GM21619 (cell line): ENCODE data around the gene MAP3K20.
"Not testable (repeated sequence)": the region's sequence is repeated elsewhere in the genome, so short reads cannot be mapped to it uniquely, and the experiment has no call there.

Experiments used
- ATAC-seq: cut with Tn5 transposase; IDR thresholded peaks from one replicate; pipeline ENCODE4 v1.9.1; 2021; ENCODE audit not compliant: unreplicated experiment

MAP3K20 gene

DNA sequence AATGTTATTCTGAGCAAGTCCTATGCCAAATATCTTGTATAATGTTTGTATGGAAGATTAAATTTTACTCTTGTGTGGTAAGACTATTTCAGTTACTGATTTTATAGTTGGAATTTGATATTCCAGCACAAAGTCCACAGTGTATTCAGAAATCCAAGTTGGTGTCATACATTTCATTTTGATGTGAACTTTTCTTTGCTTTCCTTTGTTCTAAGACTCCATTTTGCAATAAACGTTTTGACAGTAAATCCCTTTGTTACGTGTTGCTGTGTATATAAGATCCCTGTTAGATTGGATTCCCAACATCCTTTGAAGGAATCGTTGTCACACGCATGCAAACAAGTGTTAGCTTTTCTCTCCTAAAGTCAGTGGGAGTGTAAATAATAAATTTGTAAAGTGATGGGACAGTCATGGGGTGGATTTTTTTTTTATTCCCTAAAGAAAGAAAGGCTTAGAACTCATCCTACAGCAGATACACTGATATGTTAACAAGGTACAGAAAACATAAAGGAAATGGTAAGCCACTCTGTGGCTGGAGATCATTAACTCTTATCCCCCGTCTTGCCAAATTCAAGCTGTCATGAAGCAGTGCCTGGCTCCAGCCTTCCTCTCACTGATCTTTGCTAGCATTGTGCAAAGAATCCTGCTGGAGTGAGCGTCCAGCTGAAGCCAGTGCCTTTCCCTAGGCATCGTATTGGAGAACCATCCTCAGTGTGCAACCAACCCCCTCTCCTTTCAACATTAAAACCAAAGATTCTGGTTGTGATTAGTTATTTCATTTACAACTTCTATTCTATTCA, 151.5 kb downstream of the MAP3K20 start:
- ATAC-seq = no peak

DNA sequence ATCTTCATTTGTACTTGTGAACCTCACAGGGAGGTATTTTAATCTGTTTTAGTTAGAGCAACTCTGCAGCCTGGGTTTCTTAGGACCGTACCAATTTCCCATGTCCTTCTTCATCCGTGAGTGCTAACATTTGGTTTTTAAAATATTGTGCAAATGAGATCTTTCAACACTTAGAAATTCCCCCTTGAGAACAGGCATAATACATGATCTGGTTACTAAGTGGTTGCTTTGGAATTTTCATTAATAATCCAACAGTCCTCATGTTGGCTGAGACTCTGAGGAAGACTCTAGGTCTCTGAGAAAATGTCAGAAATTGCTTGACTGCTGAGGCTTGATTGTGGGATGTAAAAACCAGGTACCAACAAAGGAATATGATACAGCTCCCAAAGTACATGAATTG, 153.4 kb downstream of the MAP3K20 start:
- no peak for ATAC-seq

DNA sequence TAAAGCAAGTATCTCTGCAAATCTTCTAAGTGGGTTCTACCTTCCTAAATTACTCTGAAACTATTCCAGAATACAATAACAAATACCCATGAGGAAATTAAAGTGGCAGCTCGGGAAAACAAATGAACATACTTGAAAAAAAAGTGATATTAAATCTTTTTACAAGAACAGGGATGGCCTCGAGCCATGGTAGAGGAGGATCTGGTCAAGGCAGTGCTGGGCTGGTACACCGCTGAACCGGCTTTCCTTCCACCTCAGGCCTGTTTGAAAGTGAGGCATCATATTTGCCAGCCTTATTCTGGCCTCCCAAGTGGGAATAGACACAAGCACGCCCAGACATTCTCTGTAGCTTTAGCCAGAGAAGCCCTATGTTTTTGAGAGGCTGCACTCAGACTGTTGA, 154.5 kb downstream of the MAP3K20 start:
- ATAC-seq = no peak

DNA sequence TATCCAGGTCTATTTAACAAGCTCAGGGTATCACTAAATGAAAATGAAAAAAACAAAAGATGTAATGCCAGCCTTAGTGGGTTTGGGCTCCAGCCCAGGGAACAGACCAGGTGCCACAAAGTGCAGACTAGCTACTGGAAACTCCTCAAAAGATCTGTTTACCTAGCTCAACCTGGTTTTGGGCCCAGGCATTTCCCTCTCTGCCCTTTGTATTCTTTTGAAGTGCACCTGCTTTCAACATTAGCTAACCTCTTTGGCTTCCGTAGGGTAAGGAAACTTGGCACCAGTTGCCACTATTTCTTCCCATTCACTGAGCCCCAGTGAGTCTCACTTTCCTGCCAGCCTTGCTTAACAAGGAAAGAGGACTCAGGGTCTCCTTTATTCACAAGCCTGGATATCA, 155.4 kb downstream of the MAP3K20 start:
- ATAC-seq = no peak

DNA sequence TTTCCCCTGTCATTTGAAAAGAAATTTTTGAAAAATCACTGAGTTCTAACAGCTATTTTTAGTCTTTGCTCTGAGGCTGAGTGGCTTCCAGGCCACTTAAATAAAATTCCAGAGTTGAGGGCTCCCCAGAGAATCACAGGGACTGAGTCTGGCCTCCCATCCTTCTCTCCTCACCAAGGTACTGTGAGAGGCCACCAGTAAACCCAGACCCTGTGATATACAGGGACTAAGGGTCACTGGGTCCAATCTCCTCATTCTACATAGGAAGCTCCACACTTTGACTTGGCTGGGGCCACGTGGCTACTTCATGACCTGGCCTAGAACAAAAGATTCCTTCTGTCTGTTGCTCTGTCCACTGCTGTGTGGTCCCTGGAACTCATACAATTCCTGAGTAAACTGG, 155.8 kb downstream of the MAP3K20 start:
- no peak for ATAC-seq

DNA sequence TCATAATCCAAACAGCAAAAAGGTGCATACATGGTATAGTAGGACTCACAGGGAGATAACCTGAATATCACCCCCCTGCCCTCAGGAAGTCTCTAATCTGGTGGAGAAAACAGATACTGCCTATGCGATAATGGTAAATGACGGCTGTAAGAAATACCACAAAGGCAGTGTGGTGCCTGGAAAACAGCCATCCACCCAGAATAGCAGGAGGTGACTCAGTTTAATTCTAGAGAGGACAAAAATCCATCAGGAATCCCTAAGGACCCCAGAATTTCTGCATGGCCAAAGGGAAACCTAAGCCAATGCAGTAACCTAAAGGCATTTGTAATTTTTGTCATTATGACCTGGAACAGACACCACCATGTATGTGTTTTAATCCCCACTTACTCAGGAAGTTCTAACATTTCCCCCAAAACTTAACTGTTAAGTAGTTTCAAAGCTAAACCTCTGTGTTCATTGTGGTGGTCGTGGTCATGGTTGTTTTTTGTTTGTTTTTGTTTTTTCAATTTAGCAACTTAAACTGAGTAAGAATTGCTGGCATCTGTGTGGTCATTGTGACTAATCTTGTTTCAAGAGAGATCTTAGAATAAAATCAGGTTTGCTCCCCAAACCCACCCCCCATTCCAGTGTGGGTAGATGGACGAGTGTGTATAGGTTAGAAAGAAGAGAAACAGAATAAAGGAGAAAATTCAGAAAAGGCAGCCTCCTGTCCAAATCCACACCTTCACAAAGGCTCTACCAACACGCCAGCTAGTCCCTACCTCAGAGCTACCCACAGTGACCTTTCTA, 157.5 kb downstream of the MAP3K20 start:
- ATAC-seq = no peak

DNA sequence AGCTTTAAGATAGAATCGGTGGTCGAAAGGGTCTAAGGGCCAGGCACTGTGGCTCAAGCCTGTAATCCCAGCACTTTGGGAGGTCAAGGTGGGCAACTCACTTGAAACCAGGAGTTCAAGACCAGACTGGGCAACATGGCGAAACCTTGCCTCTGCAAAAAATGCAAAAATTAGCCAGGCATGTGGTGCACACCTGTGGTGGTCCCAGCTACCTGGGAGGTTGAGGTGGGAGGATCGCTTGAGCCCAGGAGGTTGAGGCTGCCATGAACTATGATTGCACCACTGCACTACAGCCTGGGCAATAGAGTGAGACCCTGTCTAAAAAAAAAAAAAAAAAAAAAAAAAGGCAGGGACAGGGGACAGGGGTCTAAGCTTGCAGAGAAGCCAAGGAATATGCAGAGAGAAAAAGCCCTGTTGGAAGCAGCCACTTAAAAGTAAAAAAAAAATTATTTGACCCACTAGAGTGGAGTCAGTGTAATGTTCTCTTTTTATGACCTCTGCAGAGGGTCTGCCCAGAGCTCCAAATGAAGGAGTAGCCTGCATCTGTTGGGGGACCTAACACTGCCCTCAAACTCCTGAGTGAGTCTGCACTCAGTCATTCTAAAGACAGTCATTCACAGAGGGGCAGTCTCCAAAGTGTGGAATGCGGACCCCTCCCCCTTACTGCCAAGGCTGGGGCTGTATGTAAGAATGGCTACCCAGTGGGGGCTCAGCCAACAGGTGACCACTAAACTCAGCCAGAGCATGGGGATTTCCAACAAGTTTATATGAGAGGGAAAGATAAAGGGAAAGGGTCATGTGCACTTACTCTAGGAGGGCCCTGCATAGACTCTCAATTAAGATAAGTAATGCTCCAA, 160.5 kb downstream of the MAP3K20 start:
- ATAC-seq = no peak

DNA sequence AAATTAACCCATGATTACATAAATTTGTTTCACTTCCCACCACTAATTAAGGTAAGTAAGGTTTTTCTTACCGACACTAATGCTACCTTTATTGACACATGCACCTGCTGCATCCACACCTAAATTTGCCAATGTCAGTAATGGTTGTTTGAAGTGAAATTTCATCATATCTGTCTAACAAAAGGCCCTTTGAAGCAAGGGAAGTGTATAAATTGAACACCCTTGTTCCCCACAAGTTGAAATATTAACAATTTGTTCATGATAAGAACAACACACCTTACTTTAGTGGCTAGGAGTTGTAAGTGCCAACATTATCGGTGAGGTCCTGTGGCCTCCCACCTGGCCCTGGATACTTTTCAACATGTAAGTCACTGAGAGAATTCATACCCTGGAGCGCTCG, 162.7 kb downstream of the MAP3K20 start:
- no peak for ATAC-seq

DNA sequence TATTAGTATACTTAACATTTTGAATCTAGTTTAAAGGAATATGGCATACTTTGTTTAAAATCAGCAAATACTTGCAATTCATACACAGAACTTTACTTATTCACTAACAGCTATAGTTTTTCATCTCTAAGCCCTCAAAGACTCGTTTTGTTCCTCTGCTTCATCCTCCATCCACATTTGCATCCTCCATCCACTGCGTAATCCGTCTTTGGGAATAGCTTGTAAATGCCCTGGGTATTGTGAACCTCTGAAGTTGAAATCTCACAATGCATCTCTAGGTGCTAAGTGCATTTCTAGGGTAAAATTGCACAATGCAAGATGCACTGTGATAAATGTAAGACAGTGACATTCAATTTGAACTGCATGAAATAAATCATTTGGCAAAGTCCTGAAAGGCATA, 163.2 kb downstream of the MAP3K20 start:
- no peak for ATAC-seq

DNA sequence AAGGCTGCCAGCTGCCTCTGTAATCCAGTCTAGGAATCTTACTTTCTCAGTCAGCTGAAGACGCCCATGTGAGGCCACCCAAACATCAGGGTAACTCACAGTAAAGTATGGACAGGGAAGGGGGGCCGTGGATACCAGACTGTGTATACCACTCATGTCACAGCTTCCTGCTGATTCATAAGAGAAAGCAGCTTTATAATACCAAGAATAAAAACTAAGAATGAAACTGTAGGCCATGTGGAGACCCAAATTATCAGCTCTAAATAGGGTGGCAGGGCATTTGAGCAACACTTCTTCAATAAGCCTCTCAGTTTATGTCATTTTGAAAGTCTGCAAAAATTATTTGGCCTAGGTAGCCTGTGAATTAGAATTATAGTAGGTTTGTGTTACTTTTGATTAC, 164.0 kb downstream of the MAP3K20 start:
- peak; percentile 98 for ATAC-seq

DNA sequence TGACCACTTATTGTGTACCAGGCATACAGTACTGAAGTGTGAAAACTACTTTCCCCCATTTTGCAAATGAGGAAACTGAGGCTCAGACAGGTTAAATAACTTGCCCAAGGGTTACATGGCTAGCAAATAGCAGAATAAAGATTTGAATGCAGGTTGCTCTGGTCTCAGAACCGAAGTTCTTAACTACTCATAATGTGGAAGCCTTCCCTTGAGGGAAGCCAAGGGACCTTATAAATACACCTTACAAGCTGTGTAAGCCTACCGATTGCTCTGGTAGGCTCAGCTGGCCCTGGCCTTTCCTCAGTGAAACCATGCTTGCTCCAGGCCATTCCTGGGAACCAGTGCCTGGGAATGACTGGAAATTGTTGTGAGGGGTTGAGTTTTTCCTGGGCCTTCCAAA, 164.4 kb downstream of the MAP3K20 start:
- peak; percentile 15 for ATAC-seq

DNA sequence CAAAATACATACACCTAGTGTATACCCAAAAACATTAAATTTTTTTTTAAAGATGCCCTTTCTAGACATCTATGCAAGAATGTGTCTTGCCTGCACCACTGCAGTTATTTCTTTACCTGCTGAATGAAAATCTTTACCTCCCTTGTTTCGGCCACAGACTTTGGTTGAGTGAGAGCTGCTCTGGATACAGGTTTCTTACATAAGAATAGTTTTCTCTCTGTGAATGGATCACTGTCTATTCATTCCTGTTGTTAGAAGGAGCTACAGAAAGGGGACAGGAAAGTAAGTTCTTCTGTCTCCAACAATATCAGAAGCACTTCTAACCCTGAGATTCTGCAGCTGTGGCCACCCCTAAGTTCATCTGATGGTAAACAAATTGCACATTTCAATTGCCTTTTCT, 166.0 kb downstream of the MAP3K20 start:
- ATAC-seq = no peak

DNA sequence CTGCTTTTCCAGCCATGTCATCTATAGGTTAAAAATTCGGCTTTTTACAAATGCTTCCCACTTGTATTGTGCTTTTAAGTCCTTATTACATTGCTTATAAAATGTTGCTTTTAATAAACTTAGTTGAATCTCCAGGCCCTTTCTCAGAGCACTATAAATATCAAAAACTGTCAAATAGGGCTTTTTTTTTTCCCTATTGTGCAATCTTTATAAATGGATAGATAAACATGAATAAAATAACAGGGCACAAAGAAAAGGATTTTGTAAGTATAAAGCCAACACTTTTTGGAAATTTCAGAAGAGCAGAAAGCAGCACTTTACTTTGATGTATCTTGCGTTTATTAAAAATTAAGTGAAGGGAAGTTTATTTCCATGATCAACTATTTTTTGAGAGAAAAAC, 171.5 kb downstream of the MAP3K20 start:
- ATAC-seq = no peak

DNA sequence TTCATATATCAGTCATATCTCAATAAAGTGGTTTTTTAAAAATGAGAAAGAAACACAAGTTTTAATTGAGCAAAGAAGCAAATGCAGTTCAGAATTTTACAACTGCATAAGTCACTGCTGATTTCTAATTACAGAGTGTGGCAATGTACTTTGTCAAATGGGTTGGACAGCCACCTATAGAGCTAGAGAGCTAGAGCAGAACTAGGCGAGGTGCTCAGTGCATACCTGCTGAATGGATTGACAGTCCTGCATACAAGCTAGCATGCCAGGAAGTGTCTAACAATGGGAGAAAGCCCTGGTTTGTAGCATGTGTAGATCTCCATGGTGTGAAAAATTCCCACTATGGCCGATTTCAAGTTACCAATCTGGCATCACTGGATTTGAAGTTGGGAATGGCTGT, 172.7 kb downstream of the MAP3K20 start:
- no peak for ATAC-seq

DNA sequence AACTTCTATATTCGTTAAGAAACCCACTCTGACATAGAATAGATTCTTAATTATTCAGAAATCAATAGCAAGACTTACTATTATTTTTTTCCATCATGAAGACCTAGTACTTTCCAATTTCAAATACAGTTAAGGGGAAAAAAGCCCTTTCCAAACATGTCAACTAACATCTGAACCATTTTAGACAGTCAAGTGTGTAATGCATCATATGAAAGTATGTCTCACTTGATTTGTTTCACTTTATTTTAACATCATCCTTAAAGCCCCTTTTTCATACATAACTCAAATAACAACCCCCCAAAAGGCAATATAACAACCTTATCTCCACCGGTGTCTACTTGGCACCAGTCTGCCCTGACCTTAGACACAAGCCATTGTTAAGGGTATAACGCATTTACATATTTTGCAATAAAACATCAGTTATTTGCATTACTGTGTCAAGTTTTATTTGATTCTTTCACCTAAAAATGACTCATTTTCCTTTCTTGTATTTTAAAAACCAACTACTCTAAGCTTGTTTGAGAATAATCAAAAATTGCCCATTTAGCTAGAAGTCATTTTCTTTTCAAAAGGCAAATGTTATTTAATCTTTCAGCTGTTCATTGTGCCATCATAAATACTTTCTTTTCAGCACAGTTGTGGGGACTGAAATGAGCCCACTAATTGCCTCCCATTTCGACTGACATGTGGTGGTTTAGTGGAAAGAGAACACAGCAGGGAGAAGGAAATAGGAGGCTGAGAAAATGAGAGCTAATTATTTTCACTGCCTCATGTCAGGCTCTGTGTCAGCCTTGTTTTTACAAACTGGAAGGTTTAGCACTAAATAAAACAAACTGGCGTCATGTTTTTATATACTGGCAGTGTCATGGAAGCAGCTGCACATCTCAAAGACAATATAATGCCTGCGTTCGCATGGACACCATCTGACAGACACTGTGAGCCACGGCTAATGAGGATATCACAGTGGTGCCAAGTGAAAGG, 174.3 kb downstream of the MAP3K20 start:
- no peak for ATAC-seq

DNA sequence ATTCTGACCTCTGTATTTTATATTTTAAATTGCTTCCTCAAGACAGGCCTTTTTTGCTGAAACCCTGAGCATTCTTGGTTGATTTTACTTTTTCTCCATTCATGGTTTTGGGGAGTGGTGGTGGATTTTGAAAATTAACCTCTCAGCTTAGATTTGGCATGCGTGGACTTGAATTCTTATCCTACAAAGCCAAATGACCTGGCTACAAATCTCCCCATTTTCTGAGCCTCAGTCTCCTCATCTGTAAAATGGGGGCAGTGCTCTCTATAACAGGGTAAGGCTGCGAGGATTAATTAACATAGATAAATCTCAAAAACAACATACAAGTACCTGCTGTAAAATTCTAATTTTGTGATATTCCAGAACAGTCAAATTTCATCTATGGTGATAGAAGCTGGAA, 175.6 kb downstream of the MAP3K20 start:
- no peak for ATAC-seq

DNA sequence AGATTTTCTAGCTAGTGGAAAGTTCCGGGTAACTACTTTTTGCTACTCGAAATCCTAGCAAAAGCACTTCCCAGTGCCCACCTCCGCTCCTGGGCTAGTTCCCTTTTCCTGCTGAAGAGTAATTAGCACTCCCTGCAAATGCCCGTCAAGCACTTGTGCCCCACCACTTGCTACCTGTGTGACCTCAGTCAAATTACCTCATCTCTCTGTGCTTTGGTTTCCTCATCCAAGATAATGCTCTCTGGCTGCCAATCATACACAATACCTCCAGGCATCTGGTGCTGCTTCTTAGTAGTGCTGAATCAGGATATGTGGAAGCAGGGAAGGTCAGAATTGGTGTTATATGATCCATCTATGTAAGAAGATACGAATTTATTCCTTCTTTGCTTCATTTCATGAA, 176.9 kb downstream of the MAP3K20 start:
- ATAC-seq = no peak

DNA sequence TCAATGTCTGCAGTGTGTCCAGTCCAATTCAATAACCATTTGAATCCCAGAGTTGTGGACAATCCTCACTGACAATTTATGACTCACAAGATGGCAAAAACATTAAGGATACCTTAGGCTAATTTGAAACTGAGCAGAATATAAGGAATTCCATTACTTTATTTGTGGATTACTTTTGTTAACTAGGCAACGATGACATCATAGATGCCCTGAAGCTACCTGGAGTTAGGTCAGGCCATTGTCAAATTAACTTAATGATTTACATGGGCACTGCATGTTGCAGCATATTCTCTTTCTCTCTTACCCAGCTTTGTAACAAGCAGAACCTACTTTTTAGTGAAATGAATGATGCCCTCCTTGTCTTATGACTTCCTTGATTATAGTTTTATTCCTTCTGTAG, 179.0 kb downstream of the MAP3K20 start:
- ATAC-seq = no peak

DNA sequence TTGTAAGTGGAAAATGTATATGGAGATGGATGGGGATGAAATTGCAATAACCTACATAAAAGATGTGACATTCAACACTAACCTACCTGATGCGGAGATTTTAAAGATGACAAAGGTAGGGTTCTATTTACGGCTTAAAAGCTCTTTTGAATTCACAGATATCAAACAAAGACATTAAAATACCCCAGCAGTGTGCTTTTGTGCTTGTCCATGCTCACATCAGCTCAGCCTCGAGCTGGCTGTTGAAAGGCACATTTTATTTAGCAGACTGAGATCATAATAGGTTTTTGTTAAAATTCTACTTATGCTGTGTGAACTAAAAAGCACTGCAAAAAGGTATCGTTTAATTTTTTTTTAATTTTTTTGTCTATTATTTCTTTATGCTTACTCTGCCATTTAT, 183.1 kb downstream of the MAP3K20 start:
- no peak for ATAC-seq

DNA sequence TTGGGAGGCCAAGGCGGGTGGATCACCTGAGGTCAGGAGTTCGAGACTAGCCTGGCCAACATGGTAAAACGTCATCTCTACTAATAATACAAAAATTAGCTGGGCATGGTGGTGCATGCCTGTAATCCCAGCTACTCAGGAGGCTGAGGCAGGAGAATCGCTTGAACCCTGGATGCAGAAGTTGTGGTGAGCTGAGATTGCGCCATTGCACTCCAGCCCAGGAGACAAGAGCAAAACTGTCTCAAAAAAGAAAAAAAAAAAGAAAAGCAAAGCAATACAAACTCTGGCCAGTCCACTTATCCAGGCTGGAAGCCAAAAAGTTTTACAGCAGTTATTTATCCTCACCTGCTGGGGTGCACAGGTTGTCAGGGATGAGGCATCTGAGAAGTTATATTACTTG, 186.7 kb downstream of the MAP3K20 start:
- not testable (repeated sequence) for ATAC-seq
